K562 (cell line): ENCODE measurements around the gene SCAPER. TPM values are rescaled to one million over a fixed set of nuclear protein-coding genes. Genes with fewer than 3 reads are reported as not detected.

Source experiments
- BDP1 ChIP-seq: IDR thresholded peaks from 3 replicates; pipeline ENCODE4 v1.6.1; 2011; ENCODE audit not compliant: insufficient read length, insufficient read depth
- CREM ChIP-seq: IDR thresholded peaks from 2 replicates; pipeline ENCODE4 v1.6.1; 2014; ENCODE audit warnings: antibody characterized with exemption, low read depth
- DDX20 ChIP-seq: fragments of 450-650 bp; IDR thresholded peaks from 2 replicates; pipeline ENCODE4 v1.6.1; 2016; ENCODE audit warnings: missing genetic modification characterization, low read depth, mild to moderate bottlenecking, missing compliant biosample characterization, moderate library complexity
- MED1 ChIP-seq: sonication (generic); formaldehyde crosslinking; IDR thresholded peaks from 2 replicates; pipeline ENCODE4 v1.8.1; 2023; ENCODE audit warnings: missing genetic modification reagents, borderline replicate concordance
- SPI1 ChIP-seq: IDR thresholded peaks from 2 replicates; pipeline ENCODE4 v1.6.1; 2011; ENCODE audit warnings: low read depth, low read length, control low read depth, borderline replicate concordance
- TBP ChIP-seq: optimal IDR thresholded peaks from 2 replicates; pipeline ENCODE3; 2011; ENCODE audit warnings: low read depth, low read length, improper control_type of control experiment
- ZNF589 ChIP-seq: fragments of 200-800 bp; sonication (Bioruptor generic); IDR thresholded peaks from 2 replicates; pipeline ENCODE4 v1.6.1; 2016; ENCODE audit warnings: low read depth, missing genetic modification characterization, missing compliant biosample characterization
- polyA plus RNA-seq, 8 experiments: library from polyadenylated mRNA; depleted of rRNA in 4 of 8; stranded (reverse) in 5 of 8; unstranded in 3 of 8; fragments of >200 nt; fragmentation: Nextera tagmentation in 2 of 8; fragmentation: Illumina TruSeq in 1 of 8; extraction: Ambion mirVana in 2 of 8; extraction: Trizol in 1 of 8; gene quantifications; 2 replicates each; pipeline versions ENCODE4 v1.2.1 to v1.2.3, GENCODE V29; 2011 to 2014; ENCODE audit warnings: inconsistent platforms in 1 of 8, missing spikeins in 1 of 8
- total RNA-seq, 7 experiments: library from RNA; depleted of rRNA in 6 of 7; stranded (reverse); fragments of >200 nt in 6 of 7; fragmentation: Illumina TruSeq in 2 of 7; extraction: Trizol in 2 of 7; gene quantifications; 2 replicates each; pipeline versions ENCODE4 v1.2.1 to v1.2.3, GENCODE V29; 2011 to 2021; ENCODE audit warnings: low replicate concordance in 1 of 7
- TF ChIP-seq, protein P1 (sequence below), 3 experiments: IDR thresholded peaks in 2 of 3; conservative IDR thresholded peaks in 1 of 3; 2 replicates each; pipeline ENCODE4 v1.5.1; 2011 to 2012; ENCODE audit warnings: low read length in 3 of 3, mild to moderate bottlenecking in 3 of 3, control low read depth in 2 of 3, improper control_type of control experiment in 1 of 3, inconsistent platforms in 1 of 3, low read depth in 1 of 3, mixed read lengths in 1 of 3, moderate library complexity in 1 of 3; ENCODE audit not compliant: insufficient read depth in 2 of 3
- TF ChIP-seq, protein P2 (sequence below): fragments of 450-650 bp; IDR thresholded peaks from 2 replicates; pipeline ENCODE4 v1.6.1; 2017; ENCODE audit warnings: antibody characterized with exemption, mild to moderate bottlenecking
- TF ChIP-seq, protein P3 (sequence below): sonication (generic); formaldehyde crosslinking; IDR thresholded peaks from 2 replicates; pipeline ENCODE4 v1.8.1; 2023; ENCODE audit warnings: mild to moderate bottlenecking, missing genetic modification reagents
- TF ChIP-seq, protein P4 (sequence below): fragments of 250-450 bp; sonication (Bioruptor Pico); IDR thresholded peaks from 2 replicates; pipeline ENCODE4 v1.8.0; 2021; ENCODE audit warnings: borderline replicate concordance, mild to moderate bottlenecking, moderate library complexity; ENCODE audit not compliant: poor library complexity, severe bottlenecking
- TF ChIP-seq, protein P5 (sequence below): sonication (generic); formaldehyde crosslinking; IDR thresholded peaks from 2 replicates; pipeline ENCODE4 v1.8.0; 2022; ENCODE audit warnings: mild to moderate bottlenecking, missing genetic modification reagents

The SCAPER gene
- total and polyA plus RNA-seq, 9 of the 15 experiments (the other 6 are each of a cell fraction or from before 2014, with no cell fraction given) = 1.3 to 5.7 (median 3.2) TPM

DNA sequence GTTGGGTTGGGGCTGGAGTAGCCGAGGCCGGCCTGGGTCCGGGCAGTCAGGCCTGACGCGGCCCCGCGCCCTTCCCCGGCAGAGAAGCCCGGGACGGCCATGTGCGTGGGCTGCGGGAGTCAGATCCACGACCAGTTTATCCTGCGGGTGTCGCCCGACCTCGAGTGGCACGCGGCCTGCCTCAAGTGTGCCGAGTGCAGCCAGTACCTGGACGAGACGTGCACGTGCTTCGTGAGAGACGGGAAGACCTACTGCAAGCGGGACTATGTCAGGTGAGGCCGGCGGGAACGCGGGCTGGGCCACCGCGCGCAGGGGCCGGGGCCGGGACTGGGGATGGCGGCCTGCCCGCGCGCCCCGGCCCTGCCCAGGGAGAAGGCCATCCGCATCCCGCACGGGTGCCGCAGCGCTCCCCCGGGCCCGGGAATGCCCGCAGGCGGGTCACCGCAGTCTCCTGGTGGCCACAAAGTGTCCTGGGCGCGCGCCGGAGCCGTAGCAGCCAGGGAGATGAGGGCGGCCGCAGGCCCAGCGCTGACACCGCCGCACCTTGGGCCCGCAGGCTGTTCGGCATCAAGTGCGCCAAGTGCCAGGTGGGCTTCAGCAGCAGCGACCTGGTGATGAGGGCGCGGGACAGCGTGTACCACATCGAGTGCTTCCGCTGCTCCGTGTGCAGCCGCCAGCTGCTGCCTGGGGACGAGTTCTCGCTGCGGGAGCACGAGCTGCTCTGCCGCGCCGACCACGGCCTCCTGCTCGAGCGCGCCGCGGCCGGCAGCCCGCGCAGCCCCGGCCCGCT lies 567.2 kb downstream of the SCAPER start (continued):
- TF ChIP-seq ZNF589 (CRISPR knock-in tag) (peak; percentile 63; the same call in 1 of the 2 replicates), DDX20 (tag) (no peak), TBP (peak; percentile 4), MED1 (no peak), SPI1 (no peak), BDP1 (no peak), CREM (peak; percentile 39; the same call in 1 of the 2 replicates)
- TF ChIP-seq, protein P1, sequence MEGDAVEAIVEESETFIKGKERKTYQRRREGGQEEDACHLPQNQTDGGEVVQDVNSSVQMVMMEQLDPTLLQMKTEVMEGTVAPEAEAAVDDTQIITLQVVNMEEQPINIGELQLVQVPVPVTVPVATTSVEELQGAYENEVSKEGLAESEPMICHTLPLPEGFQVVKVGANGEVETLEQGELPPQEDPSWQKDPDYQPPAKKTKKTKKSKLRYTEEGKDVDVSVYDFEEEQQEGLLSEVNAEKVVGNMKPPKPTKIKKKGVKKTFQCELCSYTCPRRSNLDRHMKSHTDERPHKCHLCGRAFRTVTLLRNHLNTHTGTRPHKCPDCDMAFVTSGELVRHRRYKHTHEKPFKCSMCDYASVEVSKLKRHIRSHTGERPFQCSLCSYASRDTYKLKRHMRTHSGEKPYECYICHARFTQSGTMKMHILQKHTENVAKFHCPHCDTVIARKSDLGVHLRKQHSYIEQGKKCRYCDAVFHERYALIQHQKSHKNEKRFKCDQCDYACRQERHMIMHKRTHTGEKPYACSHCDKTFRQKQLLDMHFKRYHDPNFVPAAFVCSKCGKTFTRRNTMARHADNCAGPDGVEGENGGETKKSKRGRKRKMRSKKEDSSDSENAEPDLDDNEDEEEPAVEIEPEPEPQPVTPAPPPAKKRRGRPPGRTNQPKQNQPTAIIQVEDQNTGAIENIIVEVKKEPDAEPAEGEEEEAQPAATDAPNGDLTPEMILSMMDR (IDR thresholded peaks at IDR 0.05 in 2 of 3, conservative IDR thresholded peaks at IDR 0.05 in 1 of 3; ENCODE audit: insufficient read depth in 2 of 3, low read depth in 1 of 3, low read length in 3 of 3) = peak in 1 of 3 experiments; percentile 4; a peak in 1 of 6 replicates
- TF ChIP-seq, protein P2, sequence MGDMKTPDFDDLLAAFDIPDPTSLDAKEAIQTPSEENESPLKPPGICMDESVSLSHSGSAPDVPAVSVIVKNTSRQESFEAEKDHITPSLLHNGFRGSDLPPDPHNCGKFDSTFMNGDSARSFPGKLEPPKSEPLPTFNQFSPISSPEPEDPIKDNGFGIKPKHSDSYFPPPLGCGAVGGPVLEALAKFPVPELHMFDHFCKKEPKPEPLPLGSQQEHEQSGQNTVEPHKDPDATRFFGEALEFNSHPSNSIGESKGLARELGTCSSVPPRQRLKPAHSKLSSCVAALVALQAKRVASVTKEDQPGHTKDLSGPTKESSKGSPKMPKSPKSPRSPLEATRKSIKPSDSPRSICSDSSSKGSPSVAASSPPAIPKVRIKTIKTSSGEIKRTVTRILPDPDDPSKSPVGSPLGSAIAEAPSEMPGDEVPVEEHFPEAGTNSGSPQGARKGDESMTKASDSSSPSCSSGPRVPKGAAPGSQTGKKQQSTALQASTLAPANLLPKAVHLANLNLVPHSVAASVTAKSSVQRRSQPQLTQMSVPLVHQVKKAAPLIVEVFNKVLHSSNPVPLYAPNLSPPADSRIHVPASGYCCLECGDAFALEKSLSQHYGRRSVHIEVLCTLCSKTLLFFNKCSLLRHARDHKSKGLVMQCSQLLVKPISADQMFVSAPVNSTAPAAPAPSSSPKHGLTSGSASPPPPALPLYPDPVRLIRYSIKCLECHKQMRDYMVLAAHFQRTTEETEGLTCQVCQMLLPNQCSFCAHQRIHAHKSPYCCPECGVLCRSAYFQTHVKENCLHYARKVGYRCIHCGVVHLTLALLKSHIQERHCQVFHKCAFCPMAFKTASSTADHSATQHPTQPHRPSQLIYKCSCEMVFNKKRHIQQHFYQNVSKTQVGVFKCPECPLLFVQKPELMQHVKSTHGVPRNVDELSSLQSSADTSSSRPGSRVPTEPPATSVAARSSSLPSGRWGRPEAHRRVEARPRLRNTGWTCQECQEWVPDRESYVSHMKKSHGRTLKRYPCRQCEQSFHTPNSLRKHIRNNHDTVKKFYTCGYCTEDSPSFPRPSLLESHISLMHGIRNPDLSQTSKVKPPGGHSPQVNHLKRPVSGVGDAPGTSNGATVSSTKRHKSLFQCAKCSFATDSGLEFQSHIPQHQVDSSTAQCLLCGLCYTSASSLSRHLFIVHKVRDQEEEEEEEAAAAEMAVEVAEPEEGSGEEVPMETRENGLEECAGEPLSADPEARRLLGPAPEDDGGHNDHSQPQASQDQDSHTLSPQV = peak; percentile 95
- TF ChIP-seq, protein P3, sequence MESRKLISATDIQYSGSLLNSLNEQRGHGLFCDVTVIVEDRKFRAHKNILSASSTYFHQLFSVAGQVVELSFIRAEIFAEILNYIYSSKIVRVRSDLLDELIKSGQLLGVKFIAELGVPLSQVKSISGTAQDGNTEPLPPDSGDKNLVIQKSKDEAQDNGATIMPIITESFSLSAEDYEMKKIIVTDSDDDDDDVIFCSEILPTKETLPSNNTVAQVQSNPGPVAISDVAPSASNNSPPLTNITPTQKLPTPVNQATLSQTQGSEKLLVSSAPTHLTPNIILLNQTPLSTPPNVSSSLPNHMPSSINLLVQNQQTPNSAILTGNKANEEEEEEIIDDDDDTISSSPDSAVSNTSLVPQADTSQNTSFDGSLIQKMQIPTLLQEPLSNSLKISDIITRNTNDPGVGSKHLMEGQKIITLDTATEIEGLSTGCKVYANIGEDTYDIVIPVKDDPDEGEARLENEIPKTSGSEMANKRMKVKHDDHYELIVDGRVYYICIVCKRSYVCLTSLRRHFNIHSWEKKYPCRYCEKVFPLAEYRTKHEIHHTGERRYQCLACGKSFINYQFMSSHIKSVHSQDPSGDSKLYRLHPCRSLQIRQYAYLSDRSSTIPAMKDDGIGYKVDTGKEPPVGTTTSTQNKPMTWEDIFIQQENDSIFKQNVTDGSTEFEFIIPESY (CRISPR knock-in tag) = peak; percentile 51
- TF ChIP-seq, protein P4, sequence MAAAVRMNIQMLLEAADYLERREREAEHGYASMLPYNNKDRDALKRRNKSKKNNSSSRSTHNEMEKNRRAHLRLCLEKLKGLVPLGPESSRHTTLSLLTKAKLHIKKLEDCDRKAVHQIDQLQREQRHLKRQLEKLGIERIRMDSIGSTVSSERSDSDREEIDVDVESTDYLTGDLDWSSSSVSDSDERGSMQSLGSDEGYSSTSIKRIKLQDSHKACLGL (CRISPR knock-in tag) = peak; percentile 13
- TF ChIP-seq, protein P5, sequence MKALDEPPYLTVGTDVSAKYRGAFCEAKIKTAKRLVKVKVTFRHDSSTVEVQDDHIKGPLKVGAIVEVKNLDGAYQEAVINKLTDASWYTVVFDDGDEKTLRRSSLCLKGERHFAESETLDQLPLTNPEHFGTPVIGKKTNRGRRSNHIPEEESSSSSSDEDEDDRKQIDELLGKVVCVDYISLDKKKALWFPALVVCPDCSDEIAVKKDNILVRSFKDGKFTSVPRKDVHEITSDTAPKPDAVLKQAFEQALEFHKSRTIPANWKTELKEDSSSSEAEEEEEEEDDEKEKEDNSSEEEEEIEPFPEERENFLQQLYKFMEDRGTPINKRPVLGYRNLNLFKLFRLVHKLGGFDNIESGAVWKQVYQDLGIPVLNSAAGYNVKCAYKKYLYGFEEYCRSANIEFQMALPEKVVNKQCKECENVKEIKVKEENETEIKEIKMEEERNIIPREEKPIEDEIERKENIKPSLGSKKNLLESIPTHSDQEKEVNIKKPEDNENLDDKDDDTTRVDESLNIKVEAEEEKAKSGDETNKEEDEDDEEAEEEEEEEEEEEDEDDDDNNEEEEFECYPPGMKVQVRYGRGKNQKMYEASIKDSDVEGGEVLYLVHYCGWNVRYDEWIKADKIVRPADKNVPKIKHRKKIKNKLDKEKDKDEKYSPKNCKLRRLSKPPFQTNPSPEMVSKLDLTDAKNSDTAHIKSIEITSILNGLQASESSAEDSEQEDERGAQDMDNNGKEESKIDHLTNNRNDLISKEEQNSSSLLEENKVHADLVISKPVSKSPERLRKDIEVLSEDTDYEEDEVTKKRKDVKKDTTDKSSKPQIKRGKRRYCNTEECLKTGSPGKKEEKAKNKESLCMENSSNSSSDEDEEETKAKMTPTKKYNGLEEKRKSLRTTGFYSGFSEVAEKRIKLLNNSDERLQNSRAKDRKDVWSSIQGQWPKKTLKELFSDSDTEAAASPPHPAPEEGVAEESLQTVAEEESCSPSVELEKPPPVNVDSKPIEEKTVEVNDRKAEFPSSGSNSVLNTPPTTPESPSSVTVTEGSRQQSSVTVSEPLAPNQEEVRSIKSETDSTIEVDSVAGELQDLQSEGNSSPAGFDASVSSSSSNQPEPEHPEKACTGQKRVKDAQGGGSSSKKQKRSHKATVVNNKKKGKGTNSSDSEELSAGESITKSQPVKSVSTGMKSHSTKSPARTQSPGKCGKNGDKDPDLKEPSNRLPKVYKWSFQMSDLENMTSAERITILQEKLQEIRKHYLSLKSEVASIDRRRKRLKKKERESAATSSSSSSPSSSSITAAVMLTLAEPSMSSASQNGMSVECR = peak; percentile 19; the same call in 1 of the 2 replicates
